HG02588 (cell line): ENCODE results near the gene PAIP2B.

Experiments
- ATAC-seq: cut with Tn5 transposase; IDR thresholded peaks from one replicate; pipeline ENCODE4 v1.9.1; 2021; ENCODE audit warnings: mild to moderate bottlenecking, moderate library complexity; ENCODE audit not compliant: unreplicated experiment

PAIP2B gene

DNA sequence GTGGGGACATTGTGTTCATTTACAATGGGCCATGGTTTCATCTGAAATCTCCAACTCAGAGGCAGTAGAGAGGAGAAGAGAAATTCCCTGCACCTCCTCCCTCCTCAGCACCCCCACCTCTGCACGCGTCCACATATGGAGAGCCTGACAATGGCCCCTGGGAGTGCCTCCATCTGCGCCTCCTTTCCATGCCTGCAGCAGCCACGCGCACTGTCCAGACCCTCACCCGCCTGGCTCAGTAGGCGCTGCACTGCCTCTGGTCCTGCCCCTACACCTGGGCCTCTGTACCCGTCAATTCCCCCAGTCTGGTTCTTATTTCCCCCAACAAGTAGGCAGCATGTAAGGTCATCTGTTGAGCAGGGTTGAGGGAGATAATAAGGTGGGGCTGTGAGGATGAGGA lies 72.6 kb downstream of the PAIP2B start:
- no peak for ATAC-seq

DNA sequence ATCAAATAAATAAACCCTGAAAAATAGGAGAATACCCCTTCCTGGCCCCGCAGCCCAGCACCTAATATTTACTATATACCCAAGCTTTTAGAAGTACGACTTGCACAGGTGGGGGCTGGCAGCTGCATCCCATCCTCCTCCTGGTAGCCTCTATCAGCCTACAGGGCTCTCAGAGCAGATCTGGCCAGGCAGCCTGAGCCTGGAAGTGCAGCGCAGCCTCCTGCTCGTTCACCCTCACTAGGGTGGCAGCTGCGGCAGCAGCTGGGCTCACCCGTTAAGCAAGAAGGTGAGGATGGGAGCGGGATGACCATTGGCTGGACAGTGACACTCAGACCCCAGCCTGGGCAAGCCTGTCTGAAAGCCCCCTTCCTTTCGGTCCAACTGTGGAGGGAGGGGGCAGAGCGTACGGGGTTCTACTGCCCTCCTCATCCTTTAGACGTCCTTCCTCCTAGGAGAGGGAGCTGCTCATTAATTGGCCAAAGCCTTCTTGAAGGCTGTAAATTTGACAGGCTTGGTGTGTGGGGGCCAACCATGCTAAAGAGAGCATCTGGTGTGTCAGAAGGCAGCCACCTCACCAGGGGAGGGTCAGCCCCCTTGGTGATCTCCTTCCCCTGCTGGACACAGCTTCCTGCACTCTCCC lies 73.2 kb downstream of the PAIP2B start:
- ATAC-seq, result no peak

DNA sequence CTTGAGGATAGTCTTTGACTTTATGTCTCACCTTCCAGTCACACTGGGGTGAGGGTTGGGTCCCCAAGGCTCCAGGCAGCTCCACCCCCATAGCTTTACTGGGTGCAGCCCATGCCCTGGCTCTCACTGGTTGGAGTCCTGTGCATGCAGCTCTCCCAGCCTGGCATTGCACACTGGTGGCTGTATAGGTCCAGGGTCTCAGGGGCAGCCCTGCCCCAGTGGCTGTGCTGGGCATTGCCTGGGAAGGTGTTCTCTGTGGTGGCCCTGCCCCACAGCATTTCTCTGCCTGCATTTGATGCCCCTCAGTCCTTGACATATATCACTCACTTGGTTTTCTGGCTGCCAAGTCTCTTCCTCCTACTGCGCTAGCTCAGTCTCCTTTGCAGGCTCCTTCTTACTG lies 75.3 kb downstream of the PAIP2B start:
- ATAC-seq, result no peak

DNA sequence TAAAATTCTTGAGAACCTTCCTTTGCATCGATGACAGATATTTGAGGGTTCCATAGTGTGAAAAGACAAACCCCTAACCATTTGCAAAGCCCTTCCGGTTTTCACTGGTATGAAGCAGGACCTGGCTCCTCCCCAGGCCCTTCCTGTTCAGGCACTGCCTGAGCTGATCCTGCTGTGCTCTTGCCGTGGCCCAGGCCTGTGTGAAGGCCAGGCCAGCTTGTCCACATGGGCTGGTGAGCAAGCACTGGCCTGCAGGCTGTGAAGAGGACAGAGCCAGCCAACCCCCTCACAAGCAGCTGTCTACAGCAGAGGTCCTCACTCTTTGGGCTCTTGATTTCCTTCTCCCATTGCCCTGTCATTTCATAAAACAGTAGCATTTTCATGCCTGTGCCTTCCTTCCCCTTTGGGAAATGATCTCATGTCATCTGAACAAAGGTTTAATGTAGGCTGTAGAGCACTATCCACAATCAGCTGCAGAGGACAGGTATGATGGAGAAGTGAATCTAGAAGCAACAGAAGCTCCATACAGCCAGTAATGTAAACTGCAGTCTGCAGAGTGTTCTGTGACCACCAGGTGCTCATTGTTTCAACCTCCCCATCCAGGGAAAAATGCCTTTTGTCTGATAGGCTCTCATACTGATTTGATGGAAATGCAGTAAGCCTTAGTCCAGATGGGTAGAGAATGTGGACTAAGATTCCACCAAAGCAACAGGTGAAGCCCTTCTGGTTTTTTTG lies 76.7 kb downstream of the PAIP2B start:
- no peak for ATAC-seq

DNA sequence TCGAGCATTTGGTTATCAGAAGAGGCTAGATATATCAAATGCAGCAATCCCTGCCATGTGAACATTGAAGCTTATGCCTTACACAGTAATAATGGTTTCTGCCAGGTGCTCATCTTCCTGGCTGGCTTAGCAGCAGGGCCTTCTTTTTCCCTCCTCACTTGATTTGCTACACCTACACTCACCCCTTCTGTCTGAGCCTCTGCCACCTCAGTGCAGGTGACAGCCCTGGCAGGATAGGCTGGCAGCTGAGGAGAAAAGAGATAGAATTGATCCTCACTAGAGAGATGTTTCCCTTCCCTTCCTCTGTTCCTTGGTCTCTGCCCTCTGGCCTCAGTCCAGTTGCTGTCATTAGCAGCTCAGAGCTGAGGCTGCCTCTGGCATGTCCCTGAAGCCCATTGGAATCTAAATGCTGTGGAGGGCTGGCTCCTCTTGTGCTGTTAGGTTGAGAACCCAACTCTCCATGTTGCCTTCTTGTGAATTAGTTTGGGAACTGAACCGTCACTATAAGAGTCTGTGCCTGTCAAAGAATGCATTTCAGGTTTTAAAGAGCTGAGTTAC lies 78.3 kb downstream of the PAIP2B start:
- ATAC-seq, result no peak

DNA sequence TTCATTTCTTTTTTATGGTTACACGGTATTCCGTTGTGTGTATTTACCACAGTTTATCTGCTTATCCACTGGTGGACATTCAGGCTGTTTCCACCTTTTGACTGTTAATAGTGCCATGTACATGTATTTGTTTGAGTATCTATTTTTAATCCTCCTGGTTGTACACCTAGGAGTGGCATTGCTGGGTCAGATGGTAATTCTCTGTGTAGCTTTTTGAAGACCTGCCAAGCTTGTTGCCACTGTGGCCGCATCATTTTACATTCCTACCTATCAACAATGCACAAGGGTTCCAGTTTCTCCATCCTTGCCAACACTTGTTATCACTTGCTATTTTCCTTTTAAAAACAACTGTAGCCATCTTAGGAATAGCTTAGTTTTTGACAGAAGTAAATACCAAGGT lies 83.1 kb downstream of the PAIP2B start:
- ATAC-seq, result no peak

DNA sequence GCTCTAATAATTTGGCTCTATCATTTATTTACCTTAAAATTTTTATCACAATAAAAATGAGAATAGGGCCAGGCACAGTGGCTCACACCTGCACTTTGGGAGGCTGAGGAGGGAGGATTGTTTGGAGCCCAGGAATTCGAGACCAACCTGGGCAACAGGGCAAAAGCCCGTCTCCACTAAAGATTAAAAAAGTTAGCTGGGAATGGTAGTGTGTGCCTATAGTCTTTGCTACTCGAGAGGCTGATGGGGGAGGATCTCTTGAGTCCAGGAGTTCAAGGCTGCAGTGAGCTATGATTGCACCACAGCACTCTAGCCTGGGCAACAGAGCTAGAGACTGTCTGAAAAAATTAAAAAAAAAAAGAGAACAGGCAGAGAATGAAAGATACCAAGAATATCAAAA lies 90.7 kb downstream of the PAIP2B start:
- no peak for ATAC-seq

DNA sequence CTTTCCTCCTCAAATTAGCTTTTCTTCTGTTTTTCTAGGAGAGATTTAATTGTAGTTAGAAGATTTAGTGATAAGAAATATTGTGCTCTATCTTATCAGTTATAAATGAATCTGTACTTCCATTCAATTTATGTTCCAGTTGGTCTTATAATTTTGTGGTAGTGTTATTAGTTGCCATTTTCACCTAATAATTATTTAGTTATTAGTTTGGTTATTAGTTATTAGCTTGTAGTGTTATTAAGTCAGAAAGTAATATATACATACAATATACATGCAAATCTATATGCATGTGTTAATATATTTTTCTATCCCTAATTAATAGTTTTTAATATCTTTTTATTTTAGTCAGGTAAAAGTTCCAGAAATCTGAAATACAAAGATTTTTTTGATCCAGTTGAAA lies 93.3 kb downstream of the PAIP2B start:
- no peak for ATAC-seq
